Measurements from ENCODE around the gene ETDA. TPM values are rescaled to one million over a fixed set of nuclear protein-coding genes. Genes with fewer than 3 reads are reported as not detected.
"Not testable (repeated sequence)": the region's sequence is repeated elsewhere in the genome, so short reads cannot be mapped to it uniquely, and the experiment has no call there.

The ETDA gene
- not detected in 2 replicates for total RNA-seq

GRCh38 chrX:135252011-135252518 lies at the start of gene ETDA:
TSS of gene ETDA (plus strand) at chrX:135252061. CDS start at chrX:135253277, 1,216 bp downstream.
- DNase-seq, result not testable (repeated sequence)

GRCh38 chrX:135206427-135206826 lies 45.4 kb upstream of the ETDA start:
- peak; percentile 8 for DNase-seq

- DNase-seq, result no peak
These were observed 38.5 kb upstream of the ETDA start for GRCh38 chrX:135213200-135213844.

GRCh38 chrX:135245989-135246388 lies 5.9 kb upstream of the ETDA start:
- not testable (repeated sequence) for DNase-seq

GRCh38 chrX:135256087-135256684 lies 4.3 kb downstream of the ETDA start:
- DNase-seq, result not testable (repeated sequence)

- no peak for DNase-seq
These were observed 5.1 kb downstream of the ETDA start for GRCh38 chrX:135256923-135257322.

- no peak for DNase-seq
These were observed 5.6 kb downstream of the ETDA start for GRCh38 chrX:135257469-135257868.

- not testable (repeated sequence) for DNase-seq
These were observed 9.1 kb downstream of the ETDA start for GRCh38 chrX:135260976-135261375.

GRCh38 chrX:135263376-135263775 lies 11.5 kb downstream of the ETDA start:
- not testable (repeated sequence) for DNase-seq

GRCh38 chrX:135264206-135264605 lies 12.3 kb downstream of the ETDA start:
- DNase-seq, result no peak

GRCh38 chrX:135273162-135273561 lies 21.3 kb downstream of the ETDA start:
- no peak for DNase-seq

- no peak for DNase-seq
These were observed 24.1 kb downstream of the ETDA start for GRCh38 chrX:135275973-135276372.

GRCh38 chrX:135287266-135287823 lies 35.5 kb downstream of the ETDA start:
- no peak for DNase-seq

- peak; percentile 48 for DNase-seq
These were observed 43.5 kb downstream of the ETDA start for GRCh38 chrX:135295238-135295943.

GRCh38 chrX:135295944-135296305 lies 44.1 kb downstream of the ETDA start:
- DNase-seq, result no peak

GRCh38 chrX:135302269-135302873 lies 50.5 kb downstream of the ETDA start:
- no peak for DNase-seq

Other genes starting within 250 kb of the ETDA start
- gene RTL8B, start 229.5 kb upstream of the ETDA start, total RNA-seq, result 4.6 and 5.9 TPM in 2 replicates
- gene RTL8C, start 219.7 kb upstream of the ETDA start, total RNA-seq, result 22.8 and 28.8 TPM in 2 replicates
- gene RTL8A, start 199.9 kb upstream of the ETDA start, total RNA-seq, result 4.3 and 6.0 TPM in 2 replicates
- 0.09 and 0.17 TPM in 2 replicates for gene SMIM10L2B, start 153.3 kb upstream of the ETDA start, total RNA-seq
- gene ETDB, start 131.5 kb upstream of the ETDA start, total RNA-seq, result not detected in 2 replicates
- not detected in 2 replicates for gene CT55, start 80.7 kb upstream of the ETDA start, total RNA-seq
- gene ETDC, start 57.4 kb downstream of the ETDA start, total RNA-seq, result not detected in 2 replicates
- gene ZNF75D, start 92.0 kb downstream of the ETDA start, total RNA-seq, result 10.0 and 12.3 TPM in 2 replicates
- 9.3 and 17.5 TPM in 2 replicates for gene ZNF449, start 92.7 kb downstream of the ETDA start, total RNA-seq
- gene SMIM10L2A, start 169.9 kb downstream of the ETDA start, total RNA-seq, result 0.70 and 1.0 TPM in 2 replicates

All from dermis blood vessel endothelial cell (primary cell).